LHCN-M2 (cell line): Measurements from ENCODE around the gene NUDT12. TPM values are rescaled to one million over a fixed set of nuclear protein-coding genes. Genes with fewer than 3 reads are reported as not detected.
A peak's percentile ranks its signal among the peaks of the same experiment; 100 is the strongest.

Source experiments
- DNase-seq: peaks from one replicate; pipeline ENCODE4 v3.0.0-alpha.2; 2012; ENCODE audit warnings: low read depth
- polyA plus RNA-seq: library from polyadenylated mRNA; unstranded; fragments of >200 nt; gene quantifications from one replicate; pipeline ENCODE4 v1.2.1, GENCODE V29; 2012; ENCODE audit warnings: missing spikeins
- total RNA-seq: library from RNA; depleted of rRNA; stranded (reverse); fragments of >200 nt; gene quantifications from 2 replicates; pipeline ENCODE4 v1.2.3, GENCODE V29; 2014; rRNA removed

NUDT12 gene
- 17.2 and 19.5 TPM in 2 replicates for total RNA-seq
- polyA plus RNA-seq, result 4.6 TPM

DNA sequence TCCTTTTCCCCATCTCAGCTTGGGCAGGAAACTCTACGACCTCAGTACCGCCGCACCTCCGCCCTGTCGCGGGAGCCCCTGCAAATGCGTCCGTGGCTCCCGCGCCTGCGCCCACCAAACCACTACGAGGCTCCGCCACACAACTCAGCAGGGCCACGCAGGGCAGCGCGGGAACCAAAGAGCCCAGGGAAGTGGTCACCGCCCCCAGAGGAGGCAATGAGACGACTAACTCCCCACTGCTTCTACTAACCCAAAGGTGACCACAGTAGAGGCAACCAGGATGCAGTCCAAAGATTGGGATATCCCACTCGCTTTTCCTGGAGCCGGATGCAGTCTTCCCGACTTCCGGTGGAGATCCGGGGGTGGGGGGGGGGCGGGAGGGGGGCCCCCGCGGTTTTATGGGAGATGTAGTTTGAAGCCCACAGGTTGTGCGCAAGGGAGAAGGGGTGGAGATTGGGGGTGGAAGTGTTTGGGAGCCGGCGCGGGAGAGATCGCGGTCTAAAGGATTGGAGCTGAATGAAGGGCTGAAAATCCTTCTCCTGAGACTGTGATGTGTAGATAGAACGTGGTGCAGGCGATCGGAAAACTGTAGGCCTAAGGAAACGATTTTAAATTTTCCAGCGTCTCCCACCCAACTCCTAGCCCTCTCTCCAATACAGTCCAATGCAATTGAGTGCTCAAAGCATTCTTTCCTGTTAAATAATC, at the start of gene NUDT12:
Gene NUDT12, minus strand, starts transcription at position 337 of the 705 bp plus-strand sequence. CDS start 2,541 bp downstream, outside the sequence.
- DNase-seq, result peak; percentile 81

DNA sequence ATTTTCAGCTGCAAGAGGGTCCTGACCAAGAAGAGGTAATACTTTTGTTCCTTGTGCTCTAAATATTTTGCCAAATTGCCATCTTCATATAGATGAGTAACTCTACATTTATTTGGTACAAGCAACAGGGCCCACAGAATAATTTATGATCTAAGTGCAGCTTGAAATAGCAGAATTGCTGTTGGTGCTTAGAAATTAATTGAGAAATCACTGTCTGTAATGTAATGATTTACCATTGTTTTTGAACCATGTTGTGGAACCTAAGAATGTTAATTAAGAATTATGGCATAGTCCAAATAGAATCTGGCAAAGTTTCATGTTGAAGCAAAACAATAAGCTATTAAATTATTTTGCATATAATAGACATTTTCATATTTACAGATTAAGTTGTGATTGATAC, 44.8 kb upstream of the NUDT12 start:
- DNase-seq, result no peak

GRCh38 chr5:103605277-103605676, 42.7 kb upstream of the NUDT12 start:
- DNase-seq, result no peak

DNA sequence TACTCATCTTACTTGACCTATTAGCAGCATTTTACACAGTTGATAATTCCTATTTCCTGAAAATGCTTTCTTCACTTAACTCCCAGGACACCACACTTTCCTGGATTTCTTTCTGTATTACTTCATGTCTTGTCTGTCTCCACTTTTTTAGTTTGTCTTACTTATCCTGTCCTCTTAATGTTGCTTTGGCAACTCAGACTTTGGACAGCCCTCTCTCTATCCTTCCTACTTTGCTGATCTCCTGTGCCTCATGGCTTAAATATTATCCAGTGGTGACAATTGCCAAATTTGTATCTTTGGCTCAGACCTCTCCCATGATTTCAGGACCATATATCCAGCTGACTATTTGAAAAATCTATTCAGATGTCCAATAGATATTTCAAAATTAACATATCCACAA, 39.8 kb upstream of the NUDT12 start:
- no peak for DNase-seq

DNA sequence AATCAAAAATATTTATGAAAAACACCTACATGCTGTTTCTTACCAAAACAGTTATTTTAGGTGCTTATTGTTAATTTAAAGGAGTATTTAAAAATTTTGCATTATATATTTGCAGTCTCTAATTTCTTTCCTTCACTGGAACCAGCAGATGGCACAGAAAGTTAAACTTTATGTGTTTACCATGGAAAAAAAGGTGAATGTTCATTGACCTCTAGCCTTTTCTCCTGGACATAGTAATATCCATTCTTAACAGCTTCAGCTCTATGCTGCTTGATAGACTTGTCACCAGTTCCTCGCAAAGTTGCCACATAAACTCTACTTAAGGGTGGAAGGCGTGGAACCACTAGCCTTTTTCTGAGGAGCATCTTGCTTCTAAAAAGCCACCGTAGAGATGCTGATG, 38.7 kb upstream of the NUDT12 start:
- DNase-seq, result no peak

DNA sequence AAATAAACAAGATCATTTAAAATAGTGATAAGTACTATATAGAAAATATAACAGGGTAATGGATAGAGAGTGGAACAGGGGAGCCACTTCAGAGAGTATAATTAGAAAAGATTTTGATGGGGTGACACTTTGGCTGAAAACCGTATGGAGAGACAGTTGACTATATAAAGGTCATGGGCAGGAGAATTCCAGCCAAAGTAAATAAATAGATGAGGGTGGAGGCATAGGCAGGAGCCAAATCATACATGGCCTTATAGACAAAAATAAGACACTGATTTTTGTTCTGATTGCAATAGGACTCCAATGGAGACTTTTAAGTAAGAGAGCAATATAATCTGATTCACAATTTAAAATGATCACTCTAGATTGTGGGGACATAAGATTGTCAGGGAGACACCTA, 37.5 kb upstream of the NUDT12 start:
- DNase-seq, result no peak

DNA sequence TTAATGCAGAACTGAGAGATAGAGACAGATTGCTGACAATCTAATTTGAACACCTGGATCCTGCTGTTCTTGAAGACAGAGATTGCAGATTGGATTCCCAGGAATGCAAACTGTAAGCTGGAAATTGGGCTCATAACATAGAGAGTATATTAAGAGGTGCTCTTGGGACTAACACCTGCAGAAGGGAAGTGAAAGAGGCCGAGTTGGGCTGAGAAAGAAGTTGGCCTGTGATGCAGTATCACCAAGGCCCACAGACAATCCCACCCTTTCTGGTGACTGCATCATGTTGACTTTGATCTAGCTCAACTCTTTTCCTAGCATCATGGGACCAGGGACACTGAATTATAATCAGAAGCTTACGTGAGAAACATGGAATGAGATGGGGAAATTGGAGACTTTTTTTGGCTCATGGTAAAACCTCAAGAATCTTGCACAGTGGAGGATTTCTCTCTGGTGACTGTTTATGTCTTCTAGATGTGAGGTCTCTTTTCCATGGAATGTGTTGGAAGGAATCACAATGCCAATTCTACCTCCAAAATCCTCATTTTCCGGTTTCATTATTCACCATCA, 36.5 kb upstream of the NUDT12 start:
- DNase-seq, result peak; percentile 6

DNA sequence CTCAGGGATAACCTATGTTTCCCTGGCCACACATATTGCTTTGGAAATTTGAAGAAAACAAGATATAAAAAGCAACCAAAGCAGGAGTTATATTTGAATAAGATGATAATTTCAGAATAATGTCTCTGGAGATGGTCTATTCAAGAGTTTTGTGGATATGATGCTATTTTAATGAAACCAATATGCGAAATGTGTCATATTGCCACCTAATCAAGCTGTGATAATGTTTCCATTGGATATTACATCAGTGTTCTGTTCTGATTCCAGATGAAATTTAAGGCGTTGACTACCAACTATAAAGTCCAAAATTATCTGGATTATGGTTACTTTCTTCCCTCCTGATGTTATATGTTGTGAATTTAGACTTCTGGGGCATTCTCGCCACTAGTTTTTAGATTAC, 27.6 kb upstream of the NUDT12 start:
- no peak for DNase-seq

GRCh38 chr5:103589776-103590175, 27.2 kb upstream of the NUDT12 start:
- DNase-seq, result no peak

DNA sequence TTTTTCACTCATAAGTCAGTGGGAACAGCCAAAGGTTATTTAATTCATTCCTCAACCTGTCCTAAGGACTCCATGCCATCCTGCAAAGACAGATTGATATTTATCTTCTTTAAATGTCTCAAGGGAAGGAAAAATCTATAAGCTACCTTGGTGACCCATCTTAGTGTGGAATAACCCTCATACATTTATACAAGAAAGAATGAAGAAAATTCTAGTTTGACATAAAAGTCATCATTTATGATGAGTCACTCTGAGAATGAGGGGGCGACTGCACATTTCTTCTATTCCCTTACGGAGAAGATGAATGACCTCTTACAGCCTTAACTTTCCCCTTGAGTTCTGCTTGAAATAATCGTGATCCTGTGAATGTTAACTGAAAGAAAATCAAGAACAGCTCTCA, 26.8 kb upstream of the NUDT12 start:
- DNase-seq, result peak; percentile 8

- DNase-seq, result peak; percentile 39
Observed at GRCh38 chr5:103587185-103587748, 24.7 kb upstream of the NUDT12 start.

- peak; percentile 48 for DNase-seq
Observed at GRCh38 chr5:103582364-103582763, 19.8 kb upstream of the NUDT12 start.

- no peak for DNase-seq
Observed at GRCh38 chr5:103573411-103573810, 10.8 kb upstream of the NUDT12 start.

- DNase-seq, result no peak
Observed at GRCh38 chr5:103572454-103572853, 9.9 kb upstream of the NUDT12 start.

- DNase-seq, result no peak
Observed at GRCh38 chr5:103571730-103572129, 9.1 kb upstream of the NUDT12 start.

GRCh38 chr5:103569313-103570060, 6.9 kb upstream of the NUDT12 start:
- DNase-seq, result peak; percentile 50

GRCh38 chr5:103565719-103566118, 3.1 kb upstream of the NUDT12 start:
- DNase-seq, result no peak

DNA sequence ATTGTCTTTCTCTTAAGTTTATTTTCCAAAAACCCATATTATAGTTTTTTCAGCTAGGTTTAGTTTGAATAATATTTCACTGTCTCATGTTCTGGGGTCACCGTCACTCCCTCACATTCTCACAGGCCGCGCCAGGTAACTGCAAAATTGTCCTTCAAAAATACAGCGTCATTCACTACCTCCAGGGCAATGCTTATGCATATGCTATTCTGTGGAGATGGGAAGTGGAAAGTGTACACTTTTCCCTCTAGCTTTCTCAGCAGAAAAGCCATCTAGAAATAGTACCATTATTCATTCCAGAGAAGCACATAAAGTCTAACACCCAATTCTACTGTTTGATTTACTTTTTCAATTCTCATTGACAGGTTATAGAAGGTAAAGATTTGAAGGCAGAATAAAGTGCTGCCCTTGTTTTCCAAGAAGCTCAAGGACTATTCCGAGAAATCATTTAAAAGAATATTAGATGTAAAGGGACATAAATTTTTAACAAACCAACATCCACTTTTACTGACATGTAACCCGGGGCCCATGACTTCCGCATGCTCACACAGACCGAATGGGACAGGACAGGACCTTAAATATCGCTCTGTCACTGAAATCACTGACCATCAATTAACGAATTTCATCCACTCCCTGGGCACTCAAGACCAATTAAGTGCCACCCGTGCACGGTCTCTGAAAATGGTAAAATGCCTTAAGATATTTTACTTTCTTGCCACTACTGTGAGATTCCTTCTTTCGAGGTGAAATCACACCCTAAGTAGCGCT, 720 bp downstream of the NUDT12 start:
- no peak for DNase-seq

GRCh38 chr5:103560826-103561225, 1.8 kb downstream of the NUDT12 start:
- no peak for DNase-seq

- DNase-seq, result no peak
Observed at GRCh38 chr5:103546858-103547257, 15.7 kb downstream of the NUDT12 start.

DNA sequence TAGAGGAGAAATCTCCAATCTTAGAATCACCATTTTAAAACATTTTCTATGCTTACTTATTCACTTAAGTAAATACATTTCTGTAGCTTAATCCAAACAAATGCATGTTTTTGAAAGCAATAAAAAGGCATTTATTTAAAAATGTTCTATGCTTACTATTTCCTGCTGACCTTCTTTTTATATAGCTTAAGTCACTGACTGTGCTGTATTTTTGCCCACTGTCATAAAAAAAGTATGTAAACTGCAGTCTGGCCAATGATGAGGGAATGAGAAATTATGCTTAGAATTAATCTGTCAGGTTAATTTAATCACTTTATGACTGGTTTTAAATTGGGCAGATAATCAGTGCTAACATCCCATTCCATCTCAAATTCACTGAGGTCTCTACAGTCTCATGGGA, 20.1 kb downstream of the NUDT12 start:
- no peak for DNase-seq

GRCh38 chr5:103541569-103541968, 21.0 kb downstream of the NUDT12 start:
- no peak for DNase-seq
